ENCODE data around the gene LHX1.

LHX1 gene

DNA sequence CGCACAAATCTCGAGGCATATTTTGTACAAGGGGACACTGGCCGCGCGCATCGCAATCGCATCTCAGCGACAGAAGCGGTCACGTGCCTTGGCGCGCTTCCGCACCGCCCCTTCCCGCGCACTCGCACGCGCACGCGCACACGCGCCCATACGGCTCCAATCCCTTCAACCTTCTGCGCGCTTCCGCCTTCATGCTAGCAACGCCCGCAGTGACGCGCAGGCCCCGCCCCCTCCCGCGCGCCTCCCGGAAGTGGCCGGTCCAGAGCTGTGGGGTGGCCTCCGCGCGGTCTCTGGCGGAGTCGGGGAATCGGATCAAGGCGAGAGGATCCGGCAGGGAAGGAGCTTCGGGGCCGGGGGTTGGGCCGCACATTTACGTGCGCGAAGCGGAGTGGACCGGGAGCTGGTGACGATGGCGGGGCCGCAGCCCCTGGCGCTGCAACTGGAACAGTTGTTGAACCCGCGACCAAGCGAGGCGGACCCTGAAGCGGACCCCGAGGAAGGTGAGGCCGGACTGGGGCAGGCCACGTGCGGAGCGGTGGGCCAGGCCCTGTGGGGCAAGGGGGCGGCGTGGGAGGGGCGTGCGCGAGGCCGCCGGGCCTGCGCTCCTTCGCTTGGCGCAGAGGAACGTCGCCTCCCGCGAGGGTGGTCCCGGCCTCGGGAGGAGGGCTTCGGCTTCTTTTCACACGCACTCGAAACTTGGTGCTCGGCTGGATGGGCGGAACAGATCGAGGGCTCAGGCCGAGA is 11.6 kb downstream of the LHX1 start, which contains the start of gene AATF (continued):
- peak; percentile 61; the same call in 1 of the 2 replicates for TF ChIP-seq INSM2 (tag by site-specific recombination; IDR thresholded peaks at IDR 0.05)
- TF ChIP-seq, protein P1, sequence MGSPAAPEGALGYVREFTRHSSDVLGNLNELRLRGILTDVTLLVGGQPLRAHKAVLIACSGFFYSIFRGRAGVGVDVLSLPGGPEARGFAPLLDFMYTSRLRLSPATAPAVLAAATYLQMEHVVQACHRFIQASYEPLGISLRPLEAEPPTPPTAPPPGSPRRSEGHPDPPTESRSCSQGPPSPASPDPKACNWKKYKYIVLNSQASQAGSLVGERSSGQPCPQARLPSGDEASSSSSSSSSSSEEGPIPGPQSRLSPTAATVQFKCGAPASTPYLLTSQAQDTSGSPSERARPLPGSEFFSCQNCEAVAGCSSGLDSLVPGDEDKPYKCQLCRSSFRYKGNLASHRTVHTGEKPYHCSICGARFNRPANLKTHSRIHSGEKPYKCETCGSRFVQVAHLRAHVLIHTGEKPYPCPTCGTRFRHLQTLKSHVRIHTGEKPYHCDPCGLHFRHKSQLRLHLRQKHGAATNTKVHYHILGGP (tag by site-specific recombination; IDR thresholded peaks at IDR 0.05), result no peak
- no peak for TF ChIP-seq ZNF664 (tag by site-specific recombination; IDR thresholded peaks at IDR 0.05)
- TF ChIP-seq ZBTB20 (tag by site-specific recombination; IDR thresholded peaks at IDR 0.05), result peak; percentile 77; the same call in 1 of the 2 replicates
- no peak; the same call in 1 of the 2 replicates for TF ChIP-seq ZNF140 (tag by site-specific recombination; IDR thresholded peaks at IDR 0.05)
- peak; percentile 89; the same call in 1 of the 2 replicates for TF ChIP-seq HOXC10 (CRISPR knock-in tag; IDR thresholded peaks at IDR 0.05)
- TF ChIP-seq ZNF580 (tag by site-specific recombination; IDR thresholded peaks at IDR 0.05), result 0 out of 2 replicates have a peak, but pooled peaks have one; percentile 8
- TF ChIP-seq SCRT1 (tag by site-specific recombination; IDR thresholded peaks at IDR 0.05; ENCODE audit: borderline replicate concordance), result no peak
- TF ChIP-seq ZEB2 (tag by site-specific recombination; IDR thresholded peaks at IDR 0.05), result peak; percentile 81; the same call in 1 of the 2 replicates
- no peak for TF ChIP-seq HOXD13 (CRISPR knock-in tag; IDR thresholded peaks at IDR 0.05; ENCODE audit: borderline replicate concordance)
- TF ChIP-seq ZFHX2 (tag by site-specific recombination; conservative IDR thresholded peaks at IDR 0.05), result peak; percentile 97
- no peak for TF ChIP-seq ZNF623 (tag by site-specific recombination; IDR thresholded peaks at IDR 0.05)
- peak; percentile 57 for TF ChIP-seq ZXDB (tag by site-specific recombination; IDR thresholded peaks at IDR 0.05)
- 0 out of 2 replicates have a peak, but pooled peaks have one; percentile 48 for TF ChIP-seq ZNF610 (tag by site-specific recombination; IDR thresholded peaks at IDR 0.05; ENCODE audit: borderline replicate concordance)
- peak; percentile 69 for TF ChIP-seq SETDB1 (IDR thresholded peaks at IDR 0.05; ENCODE audit: insufficient read length, low read length)
- no peak for TF ChIP-seq ZNF585B (tag by site-specific recombination; IDR thresholded peaks at IDR 0.05)
- TF ChIP-seq GFI1B (tag by site-specific recombination; IDR thresholded peaks at IDR 0.05), result no peak
- peak; percentile 23; the same call in 1 of the 2 replicates for TF ChIP-seq ZNF391 (tag by site-specific recombination; IDR thresholded peaks at IDR 0.05; ENCODE audit: borderline replicate concordance, low read depth)
- TF ChIP-seq ZNF121 (tag by site-specific recombination; IDR thresholded peaks at IDR 0.05), result no peak
- TF ChIP-seq ZNF549 (tag by site-specific recombination; IDR thresholded peaks at IDR 0.05), result no peak
- TF ChIP-seq ZNF658 (tag by site-specific recombination; IDR thresholded peaks at IDR 0.05), result 0 out of 2 replicates have a peak, but pooled peaks have one; percentile 55
- peak; percentile 69; the same call in 1 of the 2 replicates for TF ChIP-seq ZFP37 (tag by site-specific recombination; IDR thresholded peaks at IDR 0.05)
- TF ChIP-seq, protein P2, sequence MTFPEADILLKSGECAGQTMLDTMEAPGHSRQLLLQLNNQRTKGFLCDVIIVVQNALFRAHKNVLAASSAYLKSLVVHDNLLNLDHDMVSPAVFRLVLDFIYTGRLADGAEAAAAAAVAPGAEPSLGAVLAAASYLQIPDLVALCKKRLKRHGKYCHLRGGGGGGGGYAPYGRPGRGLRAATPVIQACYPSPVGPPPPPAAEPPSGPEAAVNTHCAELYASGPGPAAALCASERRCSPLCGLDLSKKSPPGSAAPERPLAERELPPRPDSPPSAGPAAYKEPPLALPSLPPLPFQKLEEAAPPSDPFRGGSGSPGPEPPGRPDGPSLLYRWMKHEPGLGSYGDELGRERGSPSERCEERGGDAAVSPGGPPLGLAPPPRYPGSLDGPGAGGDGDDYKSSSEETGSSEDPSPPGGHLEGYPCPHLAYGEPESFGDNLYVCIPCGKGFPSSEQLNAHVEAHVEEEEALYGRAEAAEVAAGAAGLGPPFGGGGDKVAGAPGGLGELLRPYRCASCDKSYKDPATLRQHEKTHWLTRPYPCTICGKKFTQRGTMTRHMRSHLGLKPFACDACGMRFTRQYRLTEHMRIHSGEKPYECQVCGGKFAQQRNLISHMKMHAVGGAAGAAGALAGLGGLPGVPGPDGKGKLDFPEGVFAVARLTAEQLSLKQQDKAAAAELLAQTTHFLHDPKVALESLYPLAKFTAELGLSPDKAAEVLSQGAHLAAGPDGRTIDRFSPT (tag by site-specific recombination; IDR thresholded peaks at IDR 0.05), result no peak; the same call in 1 of the 2 replicates
- TF ChIP-seq PATZ1 (tag by site-specific recombination; IDR thresholded peaks at IDR 0.05), result peak; percentile 81; the same call in 1 of the 2 replicates
- TF ChIP-seq ZNF785 (tag by site-specific recombination; IDR thresholded peaks at IDR 0.05), result no peak
- peak; percentile 42; the same call in 1 of the 2 replicates for TF ChIP-seq YY1 (tag by site-specific recombination; IDR thresholded peaks at IDR 0.05)
- peak; percentile 30; the same call in 1 of the 2 replicates for TF ChIP-seq ZNF600 (tag by site-specific recombination; IDR thresholded peaks at IDR 0.05)

Data from HEK293 (cell line).